Stimulated activated CD8-positive, alpha-beta memory T cell treated with anti-CD3 and anti-CD28 coated beads, Interleukin-15, amount 100 ng/mL, for 48 hours (primary cell): ENCODE data around the gene DTYMK.
"Not testable (repeated sequence)": the region's sequence is repeated elsewhere in the genome, so short reads cannot be mapped to it uniquely, and the experiment has no call there.

Source experiments
- DNase-seq, 2 donors: peaks; one replicate each; pipeline ENCODE4 v3.0.0-alpha.2; 2020; ENCODE audit warnings: low read depth in 2 of 2

Gene DTYMK

DNA sequence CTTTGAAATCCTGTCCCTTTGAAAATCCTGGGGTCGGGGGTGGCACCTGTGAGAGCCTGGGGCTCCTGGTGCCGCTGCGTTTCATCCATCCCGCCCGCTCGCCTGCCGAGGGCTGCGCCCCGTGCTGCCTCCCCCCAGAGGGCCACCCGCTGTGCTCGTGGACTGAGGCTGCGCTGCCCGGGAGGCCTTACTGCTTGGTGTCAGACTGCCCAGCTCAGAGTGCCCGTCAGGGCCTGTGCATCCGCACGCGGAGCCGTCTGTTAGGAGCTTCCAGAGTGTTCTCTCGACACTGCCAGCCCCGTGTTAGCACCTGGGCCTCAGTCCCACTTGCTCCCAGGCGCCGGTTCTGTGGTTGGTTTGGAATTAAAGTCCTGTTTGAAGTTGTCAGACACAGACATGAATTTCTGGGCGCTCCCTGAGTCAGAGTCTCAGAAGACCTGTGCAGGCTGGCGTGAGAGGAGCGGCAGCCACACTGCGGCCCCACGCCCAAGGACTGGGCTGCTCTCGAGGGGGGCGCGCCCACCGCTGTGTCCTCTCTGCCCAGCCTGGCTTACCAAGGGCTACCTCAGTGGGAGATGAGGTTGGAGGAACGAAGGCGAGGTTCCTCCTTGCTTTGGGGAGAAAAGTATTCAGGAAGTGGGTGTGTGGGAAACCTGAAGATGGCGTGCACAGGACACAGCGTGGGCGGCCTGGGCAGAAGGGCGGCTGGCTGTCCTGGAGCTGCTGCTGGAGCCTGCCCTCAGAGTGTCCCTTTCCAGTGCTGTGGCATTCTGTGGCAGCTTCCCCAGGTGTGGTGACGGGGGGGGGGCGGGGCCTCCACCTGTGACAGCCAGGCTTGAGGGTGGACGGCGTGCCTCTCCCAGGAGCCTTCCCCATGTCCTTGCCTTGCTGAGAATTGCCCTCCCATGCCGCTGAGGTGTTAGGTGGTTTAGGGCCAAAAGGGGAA lies 14.1 kb downstream of the DTYMK start:
- no peak for DNase-seq

DNA sequence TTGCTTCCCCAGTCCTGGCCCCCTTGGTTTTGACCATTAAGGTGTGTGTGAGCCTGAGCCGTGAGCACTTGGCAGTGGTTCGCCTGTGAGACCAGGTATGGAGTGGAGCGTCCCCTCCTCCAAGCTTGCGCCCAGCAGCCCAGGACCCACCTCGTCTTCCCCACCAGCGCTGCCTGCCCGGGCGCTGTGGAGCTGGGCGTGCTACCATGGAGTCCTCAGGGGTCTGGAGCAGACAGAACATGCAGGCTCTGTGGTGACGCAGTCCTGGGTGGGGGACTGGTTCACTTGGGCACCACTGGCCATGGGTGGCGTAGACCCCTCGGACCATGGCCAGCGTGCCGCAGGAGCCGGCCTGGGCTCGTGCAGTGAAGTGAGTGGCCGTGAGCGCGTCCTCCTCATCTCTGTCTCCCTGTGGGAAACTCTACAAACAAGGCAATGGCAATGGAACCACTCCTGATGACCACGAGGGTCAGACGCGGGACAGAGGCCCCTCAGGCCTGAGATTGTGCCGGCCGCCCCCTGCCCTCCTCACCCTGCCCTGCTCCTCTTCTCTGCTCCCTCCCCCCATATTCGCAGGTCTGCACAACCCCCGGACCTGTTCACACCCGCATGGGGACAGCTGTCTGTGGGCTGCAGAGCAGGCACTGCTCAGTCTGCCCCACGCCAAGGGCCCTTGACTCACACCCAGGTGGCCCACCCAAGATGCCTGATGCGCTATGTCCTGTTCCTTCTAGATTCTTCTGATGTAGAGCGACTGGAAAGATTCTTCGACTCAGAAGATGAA lies 15.0 kb downstream of the DTYMK start:
- no peak for DNase-seq

GRCh38 chr2:241670333-241671110 lies 16.1 kb downstream of the DTYMK start:
- no peak for DNase-seq

DNA sequence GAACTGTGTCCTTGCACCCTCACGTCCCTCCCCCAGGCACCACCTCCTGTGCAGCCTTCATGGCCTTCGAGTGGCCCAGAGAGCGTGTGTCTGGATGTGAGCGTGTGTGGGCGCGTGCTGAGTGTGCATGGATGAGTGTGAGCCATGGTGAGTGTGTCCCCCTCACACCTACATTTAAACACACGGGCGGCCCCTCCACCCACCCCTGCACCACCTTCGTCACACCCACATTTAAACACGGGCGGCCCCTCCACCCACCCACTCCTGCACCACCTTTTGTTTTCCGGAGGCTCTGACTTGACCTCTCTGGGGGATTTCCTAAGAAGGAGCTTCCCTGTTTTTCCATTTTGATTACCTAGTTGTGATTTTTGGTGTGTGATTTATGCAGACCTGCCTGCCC lies 17.8 kb downstream of the DTYMK start:
- DNase-seq, result no peak

DNA sequence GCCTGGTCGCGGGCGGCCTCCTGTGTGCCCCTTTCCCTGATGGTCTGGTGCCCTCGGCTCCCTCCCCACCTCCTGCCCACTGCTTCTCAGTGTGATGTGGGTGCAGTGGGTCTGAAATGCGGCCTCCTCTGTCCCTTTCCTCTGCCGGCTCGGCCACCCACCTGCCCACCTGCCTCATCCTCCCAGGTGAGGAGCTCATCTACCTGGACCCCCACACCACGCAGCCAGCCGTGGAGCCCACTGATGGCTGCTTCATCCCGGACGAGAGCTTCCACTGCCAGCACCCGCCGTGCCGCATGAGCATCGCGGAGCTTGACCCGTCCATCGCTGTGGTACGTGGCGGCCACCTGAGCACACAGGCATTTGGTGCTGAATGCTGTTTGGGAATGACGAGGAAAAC lies 18.3 kb downstream of the DTYMK start:
- DNase-seq, result no peak

- DNase-seq, result no peak
Observed at GRCh38 chr2:241666627-241667400, 19.8 kb downstream of the DTYMK start.

DNA sequence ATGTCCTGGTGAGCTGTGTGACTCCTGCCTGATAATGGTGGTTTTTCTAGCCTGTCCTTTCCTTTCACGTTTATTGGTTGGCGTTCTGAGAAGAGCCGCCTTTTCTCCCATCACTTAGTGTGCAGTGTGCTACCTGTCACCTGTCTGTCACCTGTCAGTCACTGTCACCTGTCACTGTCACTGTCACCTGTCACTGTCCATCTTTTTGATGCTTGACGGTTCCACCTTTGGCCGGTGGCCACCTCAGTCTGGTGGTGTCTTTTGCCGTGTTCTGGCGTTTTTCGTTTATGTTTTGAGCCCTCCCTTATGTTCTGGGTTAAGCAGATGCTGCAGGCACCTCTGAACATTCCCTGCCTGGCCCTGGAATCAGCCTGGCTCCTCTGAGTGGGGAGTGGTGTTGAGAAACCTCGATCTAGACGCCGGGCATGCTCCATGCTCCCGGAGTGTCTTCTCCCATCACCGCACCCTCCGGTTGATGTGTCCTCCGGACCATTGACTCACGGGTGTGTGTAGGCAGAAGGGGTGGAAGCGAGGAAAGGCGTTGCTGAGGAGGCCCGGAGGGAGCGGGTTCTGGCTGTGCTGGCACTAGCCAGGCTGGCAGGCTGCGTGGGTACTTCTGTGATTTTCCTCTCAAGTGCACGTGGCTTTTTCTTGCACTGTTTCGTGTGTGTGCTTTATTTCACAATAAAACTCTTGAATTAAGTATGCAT lies 20.7 kb downstream of the DTYMK start:
- no peak for DNase-seq

- DNase-seq, result not testable (repeated sequence)
Observed at GRCh38 chr2:241662731-241663130, 23.9 kb downstream of the DTYMK start.

GRCh38 chr2:241660593-241661213 lies 25.9 kb downstream of the DTYMK start:
- DNase-seq, result no peak

DNA sequence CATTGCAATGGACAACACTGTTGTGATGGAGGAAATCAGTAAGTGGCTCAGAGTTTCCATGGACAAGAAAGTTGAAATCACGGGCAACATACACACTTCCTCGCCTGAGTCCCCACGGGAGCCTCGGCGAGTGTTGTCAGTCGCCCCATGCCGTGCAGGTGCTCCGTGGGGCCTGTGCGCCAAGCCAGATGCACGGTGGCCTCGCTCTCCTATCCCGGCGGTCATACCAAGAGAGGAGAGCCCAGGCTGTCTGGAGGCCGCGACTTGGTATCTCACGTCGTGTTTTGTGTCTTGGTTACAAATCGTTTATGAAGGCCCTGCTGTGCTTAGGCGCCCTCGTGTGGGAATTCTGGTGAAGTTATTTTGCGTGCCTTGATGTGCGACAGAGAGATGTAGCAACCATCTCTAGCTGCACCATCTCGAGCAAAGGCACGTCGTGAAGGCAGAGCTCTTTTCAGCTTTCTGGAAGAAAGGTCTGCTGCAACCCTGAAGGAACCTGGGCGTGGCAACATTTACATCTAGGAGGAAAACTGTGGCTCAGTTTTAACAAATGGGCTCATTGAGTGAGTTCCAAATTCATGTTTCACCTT lies 27.4 kb downstream of the DTYMK start:
- no peak for DNase-seq

- no peak for DNase-seq
Observed at GRCh38 chr2:241658296-241658695, 28.3 kb downstream of the DTYMK start.

- DNase-seq, result no peak
Observed at GRCh38 chr2:241657786-241658254, 28.8 kb downstream of the DTYMK start.

GRCh38 chr2:241656190-241656741 lies 30.3 kb downstream of the DTYMK start:
- DNase-seq, result no peak

GRCh38 chr2:241655516-241656189 lies 31.0 kb downstream of the DTYMK start:
- DNase-seq, result no peak

- DNase-seq, result no peak
Observed at GRCh38 chr2:241654551-241654950, 32.1 kb downstream of the DTYMK start.

GRCh38 chr2:241653210-241653750 lies 33.3 kb downstream of the DTYMK start:
- DNase-seq, result no peak

DNA sequence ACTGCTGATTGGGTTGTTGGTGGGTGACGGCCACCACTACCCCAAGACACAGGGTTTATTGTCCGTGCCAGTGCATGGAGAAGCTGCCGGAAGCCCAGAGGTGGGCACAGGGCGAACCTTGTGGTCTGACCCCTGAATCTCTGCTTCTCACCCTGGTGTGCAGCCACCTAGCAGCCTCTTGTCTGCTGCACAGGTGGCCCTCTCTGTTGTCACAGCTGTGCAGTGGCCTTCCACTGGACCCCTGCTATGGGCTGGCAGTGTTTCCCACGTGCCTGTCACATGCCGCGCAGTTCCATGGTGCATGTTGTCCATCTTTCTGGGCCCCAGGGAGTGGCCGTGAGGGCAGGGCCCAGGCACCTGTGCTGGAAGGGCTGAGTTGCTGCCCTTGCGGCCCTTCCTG lies 33.9 kb downstream of the DTYMK start:
- DNase-seq, result no peak

DNA sequence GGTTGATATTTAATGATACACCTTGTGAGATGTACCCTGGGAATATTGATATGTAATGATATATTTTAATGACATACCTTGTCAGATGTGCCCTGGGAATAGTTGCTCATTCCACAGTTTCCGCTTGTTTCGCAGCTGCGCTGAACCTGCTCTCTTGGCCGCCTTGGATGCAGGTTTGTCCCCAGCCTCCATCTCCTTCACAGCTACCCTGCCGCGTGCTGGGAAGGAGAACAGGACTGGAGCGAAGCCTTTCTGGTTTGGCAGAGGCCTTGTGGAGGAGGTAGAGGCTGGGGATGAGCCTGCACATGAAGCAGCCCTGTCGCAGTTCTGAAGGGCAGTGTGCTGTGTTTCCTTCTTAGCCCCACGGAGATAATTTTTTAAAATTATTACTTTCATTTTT lies 34.5 kb downstream of the DTYMK start:
- no peak for DNase-seq
